K562 (cell line): Measurements from ENCODE around the gene VMA21. TPM values are rescaled to one million over a fixed set of nuclear protein-coding genes. Genes with fewer than 3 reads are reported as not detected.
A peak's percentile ranks its signal among the peaks of the same experiment; 100 is the strongest.

ENCODE experiments used
- BHLHE40 ChIP-seq: IDR thresholded peaks from 2 replicates; pipeline ENCODE4 v1.6.1; 2011; ENCODE audit warnings: low read length, improper control_type of control experiment
- E2F3 ChIP-seq: fragments of 250-450 bp; sonication (Bioruptor Pico); IDR thresholded peaks from 2 replicates; pipeline ENCODE4 v1.4.0; 2020; ENCODE audit warnings: mild to moderate bottlenecking
- E4F1 ChIP-seq: fragments of 250-450 bp; sonication (Bioruptor Pico); IDR thresholded peaks from 2 replicates; pipeline ENCODE4 v1.5.0; 2021; ENCODE audit warnings: mild to moderate bottlenecking, borderline replicate concordance
- ETS1 ChIP-seq: conservative IDR thresholded peaks from 2 replicates; pipeline ENCODE4 v1.6.1; 2011; ENCODE audit warnings: low read depth, mild to moderate bottlenecking, low read length; ENCODE audit not compliant: control insufficient read depth
- GABPB1 ChIP-seq: sonication (generic); formaldehyde crosslinking; IDR thresholded peaks from 2 replicates; pipeline ENCODE4 v1.8.0; 2022; ENCODE audit warnings: mild to moderate bottlenecking, missing genetic modification reagents
- GMEB1 ChIP-seq: fragments of 250-450 bp; sonication (Bioruptor Pico); IDR thresholded peaks from 2 replicates; pipeline ENCODE4 v1.4.0; 2020; ENCODE audit warnings: mild to moderate bottlenecking
- LCOR ChIP-seq: sonication (generic); formaldehyde crosslinking; IDR thresholded peaks from 2 replicates; pipeline ENCODE4 v1.8.0; 2022; ENCODE audit warnings: mild to moderate bottlenecking, missing genetic modification reagents
- SMARCB1 ChIP-seq: IDR thresholded peaks from 2 replicates; pipeline ENCODE4 v1.6.1; 2011; ENCODE audit warnings: improper control_type of control experiment, low read depth; ENCODE audit not compliant: insufficient read length
- SP1 ChIP-seq: sonication (generic); formaldehyde crosslinking; IDR thresholded peaks from 2 replicates; pipeline ENCODE4 v1.8.1; 2022; ENCODE audit warnings: mild to moderate bottlenecking, missing genetic modification reagents
- ZBTB33 ChIP-seq: sonication (generic); formaldehyde crosslinking; IDR thresholded peaks from 2 replicates; pipeline ENCODE4 v1.8.1; 2023; ENCODE audit warnings: mild to moderate bottlenecking, missing genetic modification reagents
- ZBTB7A ChIP-seq: IDR thresholded peaks from 2 replicates; pipeline ENCODE4 v1.6.1; 2011; ENCODE audit warnings: low read depth, mild to moderate bottlenecking, low read length, moderate library complexity, borderline replicate concordance; ENCODE audit not compliant: control insufficient read depth
- ZNF395 ChIP-seq: fragments of 200-800 bp; sonication (Bioruptor generic); IDR thresholded peaks from 2 replicates; pipeline ENCODE4 v1.6.1; 2017; ENCODE audit warnings: missing genetic modification characterization, missing compliant biosample characterization
- ZNF431 ChIP-seq: sonication (generic); formaldehyde crosslinking; IDR thresholded peaks from 2 replicates; pipeline ENCODE4 v1.8.0; 2022; ENCODE audit warnings: mild to moderate bottlenecking, missing genetic modification reagents
- polyA plus RNA-seq, 8 experiments: library from polyadenylated mRNA; depleted of rRNA in 4 of 8; stranded (reverse) in 5 of 8; unstranded in 3 of 8; fragments of >200 nt; fragmentation: Nextera tagmentation in 2 of 8; fragmentation: Illumina TruSeq in 1 of 8; extraction: Ambion mirVana in 2 of 8; extraction: Trizol in 1 of 8; gene quantifications; 2 replicates each; pipeline versions ENCODE4 v1.2.1 to v1.2.3, GENCODE V29; 2011 to 2014; ENCODE audit warnings: inconsistent platforms in 1 of 8, missing spikeins in 1 of 8
- total RNA-seq, 7 experiments: library from RNA; depleted of rRNA in 6 of 7; stranded (reverse); fragments of >200 nt in 6 of 7; fragmentation: Illumina TruSeq in 2 of 7; extraction: Trizol in 2 of 7; gene quantifications; 2 replicates each; pipeline versions ENCODE4 v1.2.1 to v1.2.3, GENCODE V29; 2011 to 2021; ENCODE audit warnings: low replicate concordance in 1 of 7

Gene VMA21
- total and polyA plus RNA-seq, 9 of the 15 experiments (the other 6 are each of a cell fraction or from before 2014, with no cell fraction given): 17.5 to 101 (median 47.5) TPM

- TF ChIP-seq ZBTB7A (peak; percentile 31; the same call in 1 of the 2 replicates), E4F1 (CRISPR knock-in tag) (no peak), ETS1 (peak; percentile 68; the same call in 1 of the 2 replicates), ZNF395 (peak; percentile 79; the same call in 1 of the 2 replicates), BHLHE40 (peak; percentile 90), ZNF431 (CRISPR knock-in tag) (peak; percentile 20; the same call in 1 of the 2 replicates), GMEB1 (CRISPR knock-in tag) (peak; percentile 91), ZBTB33 (CRISPR knock-in tag) (peak; percentile 22; the same call in 1 of the 2 replicates), SP1 (CRISPR knock-in tag) (no peak), LCOR (peak; percentile 55; the same call in 1 of the 2 replicates), E2F3 (CRISPR knock-in tag) (peak; percentile 26; the same call in 1 of the 2 replicates), SMARCB1 (no peak), GABPB1 (peak; percentile 92)
Measured at GRCh38 chrX:151396825-151397740, at the start of gene VMA21 (continued).
